GM12878 (cell line): ENCODE results near the gene MYH9. TPM values are rescaled to one million over a fixed set of nuclear protein-coding genes. Genes with fewer than 3 reads are reported as not detected.

Experiments used
- ATAC-seq: fragments of 200-7000 bp; cut with Tn5 transposase; 3 replicates; pipeline ENCODE4 v1.9.1; 2020; ENCODE audit warnings: mild to moderate bottlenecking, moderate library complexity
- BruUV-seq: library from RNA; stranded (reverse); fragments of 400-500 nt; replicated peaks from 2 replicates; lab custom pipeline; 2021; lab: Mats Ljungman, UMichigan
- CTCF ChIA-PET: fragments of 300-600 bp; sonication (Branson Sonifier 250); formaldehyde crosslinking; extraction: SDS; loops from one replicate; lab custom pipeline; 2021; ENCODE audit warnings: inconsistent platforms; lab: Yijun Ruan, JAX
- POLR2A ChIA-PET: fragments of 350-600 bp; formaldehyde crosslinking; extraction: SDS; loops from one replicate; lab custom pipeline; 2021; ENCODE audit warnings: inconsistent platforms; lab: Charles Lee
- RAD21 ChIA-PET: fragments of 300-600 bp; sonication (Branson Sonifier 250); formaldehyde crosslinking; loops from one replicate; lab custom pipeline; 2023; ENCODE audit warnings: antibody characterized with exemption; ENCODE audit not compliant: unreplicated experiment; lab: Charles Lee
- SMC1A ChIA-PET: fragments of 300-600 bp; sonication (Branson Sonifier 250); formaldehyde crosslinking; loops from one replicate; lab custom pipeline; 2023; ENCODE audit not compliant: unreplicated experiment, uncharacterized antibody; lab: Charles Lee
- DNase-seq: peaks from one replicate; pipeline ENCODE4 v3.0.0-alpha.2; 2011; ENCODE audit warnings: low read depth, low spot score
- FAIRE-seq: peaks from 3 replicates; lab custom pipeline; 2011; peaks lifted over from hg19 to GRCh38; lab: Jason Lieb, UNC
- H2AFZ ChIP-seq: 2 replicates; pipeline ENCODE4 v1.6.0; 2011; ENCODE audit warnings: low read depth, low read length, control low read depth; ENCODE audit not compliant: control insufficient read depth
- H3K27ac ChIP-seq: 2 replicates; pipeline ENCODE4 v1.5.1; 2011; ENCODE audit warnings: control low read depth; ENCODE audit not compliant: control insufficient read depth, insufficient read depth
- H3K27me3 ChIP-seq, 2 experiments: replicated peaks in 1 of 2; 2 replicates each; pipeline versions ENCODE4 v1.6.0 to v1.6.1; 2011; ENCODE audit warnings: low read length in 1 of 2; ENCODE audit not compliant: control insufficient read depth in 2 of 2, insufficient read depth in 2 of 2
- H3K36me3 ChIP-seq, 2 experiments: 2 replicates each; pipeline ENCODE4 v1.5.1; 2011; ENCODE audit warnings: low read length in 1 of 2; ENCODE audit not compliant: control insufficient read depth in 2 of 2, insufficient read depth in 2 of 2
- H3K4me1 ChIP-seq: 2 replicates; pipeline ENCODE4 v1.6.1; 2011; ENCODE audit warnings: mild to moderate bottlenecking, low read length, moderate library complexity, mixed read lengths; ENCODE audit not compliant: control insufficient read depth, insufficient read depth
- H3K4me2 ChIP-seq: 2 replicates; pipeline ENCODE4 v1.6.0; 2011; ENCODE audit warnings: control low read depth; ENCODE audit not compliant: control insufficient read depth, insufficient read depth
- H3K4me3 ChIP-seq: fragments of 200-600 bp; sonication (generic); 2 replicates; pipeline ENCODE4 v1.5.1; 2016
- H3K79me2 ChIP-seq: 2 replicates; pipeline ENCODE4 v1.6.0; 2011; ENCODE audit warnings: low read length; ENCODE audit not compliant: control insufficient read depth, insufficient read depth
- H3K9ac ChIP-seq: 2 replicates; pipeline ENCODE4 v1.8.0; 2011; ENCODE audit warnings: low read length, control low read depth, mixed read lengths; ENCODE audit not compliant: control insufficient read depth, insufficient read depth
- H3K9me3 ChIP-seq: replicated peaks from 3 replicates; pipeline ENCODE4 v1.5.1; 2011; ENCODE audit warnings: mild to moderate bottlenecking, low read length; ENCODE audit not compliant: control insufficient read depth, insufficient read depth
- H4K20me1 ChIP-seq: 2 replicates; pipeline ENCODE4 v1.6.0; 2011; ENCODE audit not compliant: control insufficient read depth, insufficient read depth
- BRCA1 ChIP-seq: IDR thresholded peaks from 2 replicates; pipeline ENCODE4 v1.6.1; 2011; ENCODE audit warnings: low read depth, low read length, improper control_type of control experiment
- RELA ChIP-seq: fragments of 450-650 bp; IDR thresholded peaks from 2 replicates; pipeline ENCODE4 v1.8.0; 2014; ENCODE audit warnings: borderline replicate concordance; ENCODE audit not compliant: partially characterized antibody
- SMAD1 ChIP-seq: fragments of 450-650 bp; IDR thresholded peaks from 2 replicates; pipeline ENCODE4 v1.6.1; 2018; ENCODE audit warnings: mild to moderate bottlenecking, low read depth; ENCODE audit not compliant: partially characterized antibody
- WGBS: methylation state at CpG from one replicate; pipeline ENCODE4 v1.1.6; 2016; ENCODE audit warnings: low lambda C conversion rate; ENCODE audit not compliant: insufficient replicate concordance, insufficient coverage; ENCODE audit errors: missing lambda C conversion rate; 5-methylcytosine and 5-hydroxymethylcytosine counted together
- in situ Hi-C: fragments of 300-500 bp; cut with MboI; formaldehyde crosslinking; loops from 9 replicates; pipeline ENCODE4 v1.14.3; 2018; ENCODE audit warnings: mixed read lengths
- intact Hi-C: fragments of 100-400 bp; cut with micrococcal nuclease; formaldehyde crosslinking; loops from one replicate; pipeline ENCODE4 v1.14.2; 2022; ENCODE audit not compliant: unreplicated experiment
- polyA plus RNA-seq, 11 experiments: library from polyadenylated mRNA; depleted of rRNA in 4 of 11; unstranded in 6 of 11; stranded (reverse) in 5 of 11; fragments of >200 nt; fragmentation: Nextera tagmentation in 4 of 11; fragmentation: Illumina TruSeq in 1 of 11; extraction: Ambion mirVana in 4 of 11; extraction: Trizol in 1 of 11; gene quantifications; 1 replicate in 1 of 11; 2 replicates in 10 of 11; pipeline versions ENCODE4 v1.2.1 to v1.2.3, GENCODE V29; 2011 to 2016; ENCODE audit warnings: inconsistent platforms in 2 of 11, missing spikeins in 2 of 11, low read depth in 1 of 11
- total RNA-seq, 4 experiments: library from RNA; depleted of rRNA in 3 of 4; stranded (reverse); fragments of >200 nt in 3 of 4; fragmentation: Illumina TruSeq in 1 of 4; extraction: Trizol in 1 of 4; gene quantifications; 2 replicates each; pipeline versions ENCODE4 v1.2.1 to v1.2.3, GENCODE V29; 2013 to 2021
- TF ChIP-seq, protein P1 (sequence below): fragments of 450-650 bp; formaldehyde crosslinking; IDR thresholded peaks from 2 replicates; pipeline ENCODE4 v1.4.0; 2022; ENCODE audit warnings: mild to moderate bottlenecking, moderate library complexity
- TF ChIP-seq, protein P2 (sequence below): fragments of 150-350 bp; IDR thresholded peaks from 2 replicates; pipeline ENCODE4 v1.6.1; 2016; ENCODE audit warnings: low read depth, low read length

Gene MYH9
- total and polyA plus RNA-seq, 10 of the 15 experiments (the other 5 are each of a cell fraction or from before 2014, with no cell fraction given): 5.1 to 525 (median 145) TPM

DNA sequence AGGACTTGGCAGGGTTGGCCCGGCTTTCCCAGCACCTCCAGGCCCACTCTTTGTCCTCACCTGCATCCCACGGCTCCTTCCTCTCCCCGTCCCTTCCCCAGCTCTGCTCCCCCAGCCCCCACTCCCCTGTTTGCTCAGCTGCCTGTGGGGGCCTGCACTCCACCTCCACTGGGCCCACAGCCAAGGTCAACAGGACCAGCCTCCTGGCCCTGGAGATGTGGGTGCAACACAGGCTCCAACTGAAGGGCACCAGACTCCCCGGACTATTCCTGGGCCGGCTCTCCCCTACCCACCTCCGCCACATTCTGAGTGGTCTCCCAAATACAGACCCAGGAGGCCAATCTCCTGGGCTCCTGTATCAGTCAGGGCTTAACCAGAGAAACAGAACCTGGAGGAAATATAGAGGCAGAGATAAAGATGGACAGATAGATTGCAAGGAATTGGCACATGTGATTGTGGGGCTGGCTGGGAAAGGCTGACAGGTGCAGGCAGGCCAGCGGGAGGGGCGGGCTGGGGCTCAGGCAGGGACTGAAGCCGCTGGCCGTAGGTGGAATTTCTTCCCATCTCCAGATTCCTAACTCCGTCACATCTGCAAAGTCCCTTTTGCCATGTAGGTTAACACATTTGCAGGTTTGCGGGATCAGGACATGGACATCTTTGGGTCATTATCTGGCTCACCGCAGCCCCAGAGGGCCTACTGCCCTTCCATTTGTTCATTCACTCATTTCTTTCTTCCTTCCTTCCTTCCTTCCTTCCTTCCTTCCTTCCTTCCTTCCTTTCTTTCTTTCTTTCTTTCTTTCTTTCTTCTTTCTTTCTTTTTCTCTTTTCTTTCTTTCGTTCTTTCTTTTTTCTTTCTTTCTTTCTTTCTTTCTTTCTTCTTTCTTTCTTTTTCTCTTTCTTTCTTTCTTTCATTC, 45.8 kb upstream of the MYH9 start:
- no peak overlapping the region for H3K4me2 ChIP-seq
- no peaks in the 10 kb centered on the region for H3K79me2 ChIP-seq
- RAD21 ChIA-PET: interaction anchor here (1.0 kb wide), 1 partner anchor 102 kb away, joined by 3 read pairs; no protein-coding TSS in a partner anchor
- peaks cover 21% of the 10 kb centered on the region for H3K4me1 ChIP-seq
- POLR2A ChIA-PET: interaction anchor here (0.9 kb wide), 1 partner anchor 94 kb away, joined by 4 read pairs; no protein-coding TSS in a partner anchor
- no peak overlapping the region for H3K9ac ChIP-seq
- no peaks in the 10 kb centered on the region for H3K27me3 ChIP-seq
- H3K27ac ChIP-seq: no peak overlapping the region
- SMC1A ChIA-PET: interaction anchor here (0.5 to 0.8 kb wide), 2 partner anchors 19 to 32 kb away, joined by 3 read pairs; no protein-coding TSS in a partner anchor
- TF ChIP-seq SMAD1: no peak
- TF ChIP-seq, all 136 proteins: peak for 0
- Histone ChIP-seq H3K36me3 (no peaks in the 10 kb centered on the region), H3K9me3 (no peaks in the 10 kb centered on the region), H2AFZ (no peak overlapping the region), H3K4me3 (no peak overlapping the region), H4K20me1 (no peaks in the 10 kb centered on the region)
- 73% methylated on average over 11 of the region's 14 CpGs for WGBS
- FAIRE-seq (no peak), ATAC-seq (no peak), DNase-seq (no peak)
- no TSS peak for BruUV-seq
- in situ Hi-C loops (no loop called here), intact Hi-C loops (no loop called here)
- CTCF ChIA-PET: interaction anchor here (0.8 kb wide), 2 partner anchors 37 to 51 kb away, joined by 3 read pairs; no protein-coding TSS in a partner anchor

DNA sequence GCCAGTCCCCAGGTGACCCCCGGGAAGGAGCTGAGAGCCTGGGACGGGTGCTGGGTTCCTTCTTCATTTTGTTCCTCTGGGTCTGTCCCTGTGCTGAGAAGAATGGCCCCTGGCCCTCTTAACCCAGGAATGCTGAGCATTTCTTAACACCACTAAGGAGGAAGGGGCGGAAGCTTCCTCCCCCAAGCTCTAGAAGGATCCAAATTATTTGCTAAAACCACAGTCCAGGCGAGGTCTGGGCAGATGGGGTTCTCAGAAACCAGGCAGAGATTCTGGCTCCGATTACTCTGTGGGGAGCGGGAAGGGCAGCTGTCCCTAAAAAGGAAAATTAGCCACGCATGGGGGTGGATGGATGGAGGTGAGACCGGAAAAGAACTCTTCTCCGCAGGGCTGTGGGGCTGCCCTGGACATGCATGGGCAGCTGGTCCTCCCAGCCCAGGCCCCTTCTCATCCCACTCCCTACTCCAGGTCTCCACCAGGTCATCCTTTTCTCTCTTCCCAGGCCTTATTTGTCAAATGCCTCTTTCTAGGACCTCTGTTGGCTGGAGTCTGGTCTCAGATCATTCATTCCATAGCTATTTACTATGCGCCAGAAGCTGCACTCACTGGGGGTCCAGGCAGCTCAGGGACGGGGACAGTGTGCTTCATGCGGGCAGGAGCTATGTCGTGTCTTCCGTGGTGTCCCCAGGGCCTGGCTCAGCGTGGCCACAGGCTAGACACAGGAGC, 45.0 kb upstream of the MYH9 start:
- CTCF ChIA-PET: interaction anchor here (0.8 kb wide), 2 partner anchors 38 to 50 kb away, joined by 3 read pairs; no protein-coding TSS in a partner anchor
- SMC1A ChIA-PET: interaction anchor here (0.5 to 0.8 kb wide), 2 partner anchors 18 to 31 kb away, joined by 3 read pairs; no protein-coding TSS in a partner anchor
- H3K27me3 ChIP-seq: no peaks in the 10 kb centered on the region
- H3K4me1 ChIP-seq: peaks cover 21% of the 10 kb centered on the region
- FAIRE-seq (no peak), ATAC-seq (no peak), DNase-seq (no peak)
- no peak overlapping the region for H3K9ac ChIP-seq
- H4K20me1 ChIP-seq: no peaks in the 10 kb centered on the region
- intact Hi-C loops (no loop called here), in situ Hi-C loops (no loop called here)
- no TSS peak for BruUV-seq
- POLR2A ChIA-PET: interaction anchor here (0.6 to 0.9 kb wide), 2 partner anchors 87 to 93 kb away, joined by 4 read pairs; no protein-coding TSS in a partner anchor
- no peak overlapping the region for H3K27ac ChIP-seq
- RAD21 ChIA-PET: interaction anchor here (1.0 kb wide), 1 partner anchor 101 kb away, joined by 3 read pairs; no protein-coding TSS in a partner anchor
- no peaks in the 10 kb centered on the region for H3K79me2 ChIP-seq
- no peak overlapping the region for H3K4me2 ChIP-seq
- no peaks in the 10 kb centered on the region for H3K36me3 ChIP-seq
- no peaks in the 10 kb centered on the region for H3K9me3 ChIP-seq
- H3K4me3 ChIP-seq: no peak overlapping the region
- WGBS: 54% methylated on average over 15 of the region's 15 CpGs
- H2AFZ ChIP-seq: no peak overlapping the region
- TF ChIP-seq, protein P1, sequence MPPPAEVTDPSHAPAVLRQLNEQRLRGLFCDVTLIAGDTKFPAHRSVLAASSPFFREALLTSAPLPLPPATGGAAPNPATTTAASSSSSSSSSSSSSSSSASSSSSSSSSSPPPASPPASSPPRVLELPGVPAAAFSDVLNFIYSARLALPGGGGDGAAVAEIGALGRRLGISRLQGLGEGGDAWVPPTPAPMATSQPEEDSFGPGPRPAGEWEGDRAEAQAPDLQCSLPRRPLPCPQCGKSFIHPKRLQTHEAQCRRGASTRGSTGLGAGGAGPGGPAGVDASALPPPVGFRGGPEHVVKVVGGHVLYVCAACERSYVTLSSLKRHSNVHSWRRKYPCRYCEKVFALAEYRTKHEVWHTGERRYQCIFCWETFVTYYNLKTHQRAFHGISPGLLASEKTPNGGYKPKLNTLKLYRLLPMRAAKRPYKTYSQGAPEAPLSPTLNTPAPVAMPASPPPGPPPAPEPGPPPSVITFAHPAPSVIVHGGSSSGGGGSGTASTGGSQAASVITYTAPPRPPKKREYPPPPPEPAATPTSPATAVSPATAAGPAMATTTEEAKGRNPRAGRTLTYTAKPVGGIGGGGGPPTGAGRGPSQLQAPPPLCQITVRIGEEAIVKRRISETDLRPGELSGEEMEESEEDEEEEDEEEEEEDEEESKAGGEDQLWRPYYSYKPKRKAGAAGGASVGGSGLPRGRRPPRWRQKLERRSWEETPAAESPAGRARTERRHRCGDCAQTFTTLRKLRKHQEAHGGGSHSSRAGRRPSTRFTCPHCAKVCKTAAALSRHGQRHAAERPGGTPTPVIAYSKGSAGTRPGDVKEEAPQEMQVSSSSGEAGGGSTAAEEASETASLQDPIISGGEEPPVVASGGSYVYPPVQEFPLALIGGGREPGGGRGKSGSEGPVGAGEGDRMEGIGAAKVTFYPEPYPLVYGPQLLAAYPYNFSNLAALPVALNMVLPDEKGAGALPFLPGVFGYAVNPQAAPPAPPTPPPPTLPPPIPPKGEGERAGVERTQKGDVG (CRISPR knock-in tag): no peak
- TF ChIP-seq RELA (no peak), BRCA1 (no peak)
- TF ChIP-seq, protein P2, sequence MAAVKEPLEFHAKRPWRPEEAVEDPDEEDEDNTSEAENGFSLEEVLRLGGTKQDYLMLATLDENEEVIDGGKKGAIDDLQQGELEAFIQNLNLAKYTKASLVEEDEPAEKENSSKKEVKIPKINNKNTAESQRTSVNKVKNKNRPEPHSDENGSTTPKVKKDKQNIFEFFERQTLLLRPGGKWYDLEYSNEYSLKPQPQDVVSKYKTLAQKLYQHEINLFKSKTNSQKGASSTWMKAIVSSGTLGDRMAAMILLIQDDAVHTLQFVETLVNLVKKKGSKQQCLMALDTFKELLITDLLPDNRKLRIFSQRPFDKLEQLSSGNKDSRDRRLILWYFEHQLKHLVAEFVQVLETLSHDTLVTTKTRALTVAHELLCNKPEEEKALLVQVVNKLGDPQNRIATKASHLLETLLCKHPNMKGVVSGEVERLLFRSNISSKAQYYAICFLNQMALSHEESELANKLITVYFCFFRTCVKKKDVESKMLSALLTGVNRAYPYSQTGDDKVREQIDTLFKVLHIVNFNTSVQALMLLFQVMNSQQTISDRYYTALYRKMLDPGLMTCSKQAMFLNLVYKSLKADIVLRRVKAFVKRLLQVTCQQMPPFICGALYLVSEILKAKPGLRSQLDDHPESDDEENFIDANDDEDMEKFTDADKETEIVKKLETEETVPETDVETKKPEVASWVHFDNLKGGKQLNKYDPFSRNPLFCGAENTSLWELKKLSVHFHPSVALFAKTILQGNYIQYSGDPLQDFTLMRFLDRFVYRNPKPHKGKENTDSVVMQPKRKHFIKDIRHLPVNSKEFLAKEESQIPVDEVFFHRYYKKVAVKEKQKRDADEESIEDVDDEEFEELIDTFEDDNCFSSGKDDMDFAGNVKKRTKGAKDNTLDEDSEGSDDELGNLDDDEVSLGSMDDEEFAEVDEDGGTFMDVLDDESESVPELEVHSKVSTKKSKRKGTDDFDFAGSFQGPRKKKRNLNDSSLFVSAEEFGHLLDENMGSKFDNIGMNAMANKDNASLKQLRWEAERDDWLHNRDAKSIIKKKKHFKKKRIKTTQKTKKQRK: no peak
